CD4-positive, CD25-positive, alpha-beta regulatory T cell (primary cell): Measurements from ENCODE around the gene ADGRV1. TPM values are rescaled to one million over a fixed set of nuclear protein-coding genes. Genes with fewer than 3 reads are reported as not detected.

ENCODE experiments used
- ATAC-seq, 2 donors: fragments of 150-1000 bp; cut with Tn5 transposase; one replicate each; pipeline ENCODE4 v1.10.0; 2021; ENCODE audit warnings: low read depth in 2 of 2, moderate number of reproducible peaks in 2 of 2, moderate library complexity in 1 of 2
- DNase-seq, 3 donors: peaks; one replicate each; pipeline versions ENCODE4 v3.0.0 to v3.0.0-alpha.2; 2012 to 2022; ENCODE audit warnings: mixed read lengths in 1 of 3
- H3K27ac ChIP-seq: one replicate; pipeline ENCODE4 v1.7.0; 2013; ENCODE audit warnings: mild to moderate bottlenecking, low read length; ENCODE audit not compliant: insufficient read depth, poor library complexity, severe bottlenecking
- H3K27me3 ChIP-seq: one replicate; pipeline ENCODE4 v1.7.0; 2013; ENCODE audit warnings: low read length; ENCODE audit not compliant: control insufficient read depth, insufficient read depth
- H3K36me3 ChIP-seq: one replicate; pipeline ENCODE4 v1.7.0; 2013; ENCODE audit warnings: mild to moderate bottlenecking, low read length, moderate library complexity; ENCODE audit not compliant: control insufficient read depth, insufficient read depth
- H3K4me1 ChIP-seq: 2 replicates; pipeline ENCODE4 v1.7.0; 2013; ENCODE audit warnings: mild to moderate bottlenecking, low read length; ENCODE audit not compliant: insufficient read depth, control insufficient read depth, poor library complexity, severe bottlenecking
- H3K4me3 ChIP-seq: one replicate; pipeline ENCODE4 v1.7.0; 2013; ENCODE audit warnings: low read depth, mild to moderate bottlenecking, low read length, moderate library complexity
- H3K9me3 ChIP-seq, 2 experiments: 1 replicate in 1 of 2; 2 replicates in 1 of 2; pipeline ENCODE4 v1.7.0; 2013; ENCODE audit warnings: low read length in 2 of 2, mild to moderate bottlenecking in 1 of 2, moderate library complexity in 1 of 2; ENCODE audit not compliant: control insufficient read depth in 2 of 2
- H3K27ac Mint-ChIP-seq, 3 donors: one replicate each; pipeline ENCODE4 v1.8.0; 2020 to 2022; ENCODE audit warnings: mild to moderate bottlenecking in 3 of 3, mixed read lengths in 3 of 3, moderate library complexity in 2 of 3
- H3K27me3 Mint-ChIP-seq: one replicate; pipeline ENCODE4 v1.8.0; 2022; ENCODE audit warnings: mild to moderate bottlenecking, mixed read lengths
- H3K36me3 Mint-ChIP-seq: one replicate; pipeline ENCODE4 v1.8.0; 2020; ENCODE audit warnings: mixed read lengths
- H3K4me1 Mint-ChIP-seq, 4 donors: one replicate each; pipeline ENCODE4 v1.8.0; 2020 to 2022; ENCODE audit warnings: mixed read lengths in 4 of 4, mild to moderate bottlenecking in 1 of 4
- H3K4me3 Mint-ChIP-seq, 4 donors: one replicate each; pipeline ENCODE4 v1.8.0; 2020 to 2022; ENCODE audit warnings: mild to moderate bottlenecking in 4 of 4, mixed read lengths in 4 of 4, moderate library complexity in 3 of 4
- H3K9me3 Mint-ChIP-seq, 7 donors: one replicate each; pipeline ENCODE4 v1.8.0; 2020 to 2022; ENCODE audit warnings: mixed read lengths in 7 of 7, mild to moderate bottlenecking in 3 of 7, moderate library complexity in 2 of 7
- polyA plus RNA-seq, 4 donors: library from polyadenylated mRNA; unstranded; fragments of 300-500 nt; fragmentation: Illumina TruSeq; gene quantifications; one replicate each; pipeline ENCODE4 v1.2.3, GENCODE V29; 2021
- total RNA-seq: library from RNA; stranded (reverse); gene quantifications from one replicate; pipeline ENCODE4 v1.2.3, GENCODE V29; 2022

The ADGRV1 gene
- total and polyA plus RNA-seq, 5 donors from 2014 or later: 0.42 to 0.52 TPM; not detected in 3

- H3K27me3 Mint-ChIP-seq: peaks cover 67% of the 10 kb centered on the region
Measured at GRCh38 chr5:90554358-90555006, 4.1 kb upstream of the ADGRV1 start.

GRCh38 chr5:90555666-90556065, 2.9 kb upstream of the ADGRV1 start:
- Histone ChIP-seq H3K4me3 (no peak overlapping the region), H3K9me3 (no peaks in the 10 kb centered on the region), H3K27ac (no peak overlapping the region), H3K4me1 (peaks cover 3% of the 10 kb centered on the region), H3K27me3 (peaks cover 34% of the 10 kb centered on the region), H3K36me3 (no peaks in the 10 kb centered on the region)
- no peak overlapping the region for H3K27ac Mint-ChIP-seq
- no peaks in the 10 kb centered on the region for H3K36me3 Mint-ChIP-seq
- DNase-seq: no peak
- H3K9me3 Mint-ChIP-seq: peaks cover 0 to 3% (median 0%) of the 10 kb centered on the region in 7 donors
- H3K4me1 Mint-ChIP-seq: peaks cover 0 to 6% (median 5%) of the 10 kb centered on the region in 4 donors
- no peak overlapping the region for H3K4me3 Mint-ChIP-seq
- H3K27me3 Mint-ChIP-seq: peaks cover 71% of the 10 kb centered on the region
- no peak for ATAC-seq

More at GRCh38 chr5:90554358-90555006, 4.1 kb upstream of the ADGRV1 start:
- no peak for ATAC-seq
- H3K27me3 ChIP-seq: peaks cover 29% of the 10 kb centered on the region
- no peaks in the 10 kb centered on the region for H3K9me3 ChIP-seq
- no peaks in the 10 kb centered on the region for H3K36me3 ChIP-seq
- peaks cover 0 to 6% (median 5%) of the 10 kb centered on the region in 4 donors for H3K4me1 Mint-ChIP-seq
- H3K4me3 ChIP-seq: no peak overlapping the region
- no peak overlapping the region for H3K27ac Mint-ChIP-seq
- H3K4me1 ChIP-seq: peaks cover 3% of the 10 kb centered on the region
- H3K27ac ChIP-seq: no peak overlapping the region
- H3K9me3 Mint-ChIP-seq: peaks cover 0 to 3% (median 0%) of the 10 kb centered on the region in 7 donors
- H3K36me3 Mint-ChIP-seq: no peaks in the 10 kb centered on the region
- H3K4me3 Mint-ChIP-seq: no peak overlapping the region
- no peak for DNase-seq

GRCh38 chr5:90557391-90557790, 1.2 kb upstream of the ADGRV1 start:
- no peak overlapping the region for H3K4me3 Mint-ChIP-seq
- Histone ChIP-seq H3K4me3 (no peak overlapping the region), H3K36me3 (no peaks in the 10 kb centered on the region), H3K27ac (no peak overlapping the region), H3K27me3 (peaks cover 40% of the 10 kb centered on the region), H3K4me1 (peaks cover 3% of the 10 kb centered on the region), H3K9me3 (no peaks in the 10 kb centered on the region)
- DNase-seq (no peak), ATAC-seq (no peak)
- peaks cover 0 to 3% (median 0%) of the 10 kb centered on the region in 7 donors for H3K9me3 Mint-ChIP-seq
- no peak overlapping the region for H3K27ac Mint-ChIP-seq
- peaks cover 0 to 6% (median 5%) of the 10 kb centered on the region in 4 donors for H3K4me1 Mint-ChIP-seq
- H3K27me3 Mint-ChIP-seq: peaks cover 69% of the 10 kb centered on the region
- no peaks in the 10 kb centered on the region for H3K36me3 Mint-ChIP-seq

GRCh38 chr5:90557871-90558270, 726 bp upstream of the ADGRV1 start:
- peak overlapping the region in 1 of 4 donors; percentile 60 for H3K4me3 Mint-ChIP-seq
- peak overlapping the region in 1 of 3 donors; percentile 44 for H3K27ac Mint-ChIP-seq
- peaks cover 41% of the 10 kb centered on the region for H3K27me3 ChIP-seq
- peaks cover 68% of the 10 kb centered on the region for H3K27me3 Mint-ChIP-seq
- ATAC-seq (no peak), DNase-seq (no peak)
- H3K4me1 Mint-ChIP-seq: peaks cover 0 to 6% (median 5%) of the 10 kb centered on the region in 4 donors
- no peak overlapping the region for H3K4me3 ChIP-seq
- no peaks in the 10 kb centered on the region for H3K36me3 Mint-ChIP-seq
- H3K4me1 ChIP-seq: peaks cover 3% of the 10 kb centered on the region
- no peaks in the 10 kb centered on the region for H3K9me3 ChIP-seq
- H3K36me3 ChIP-seq: no peaks in the 10 kb centered on the region
- H3K27ac ChIP-seq: no peak overlapping the region
- H3K9me3 Mint-ChIP-seq: peaks cover 0 to 3% (median 0%) of the 10 kb centered on the region in 7 donors

- Mint-ChIP-seq H3K4me1 (peaks cover 0 to 6% (median 5%) of the 10 kb centered on the region in 4 donors), H3K9me3 (peaks cover 0 to 5% (median 2%) of the 10 kb centered on the region in 7 donors), H3K27me3 (peaks cover 57% of the 10 kb centered on the region), H3K27ac (no peak overlapping the region), H3K36me3 (no peaks in the 10 kb centered on the region), H3K4me3 (no peak overlapping the region)
- DNase-seq (no peak), ATAC-seq (no peak)
- no peak overlapping the region for H3K27ac ChIP-seq
- no peak overlapping the region for H3K4me3 ChIP-seq
- no peaks in the 10 kb centered on the region for H3K36me3 ChIP-seq
- peaks cover 39% of the 10 kb centered on the region for H3K27me3 ChIP-seq
- no peaks in the 10 kb centered on the region for H3K9me3 ChIP-seq
- H3K4me1 ChIP-seq: peaks cover 3% of the 10 kb centered on the region
Measured at GRCh38 chr5:90560771-90561170, 2.2 kb downstream of the ADGRV1 start.

GRCh38 chr5:90561766-90562165, 3.2 kb downstream of the ADGRV1 start:
- H3K36me3 Mint-ChIP-seq: no peaks in the 10 kb centered on the region
- DNase-seq: no peak
- H3K27me3 Mint-ChIP-seq: peaks cover 47% of the 10 kb centered on the region
- H3K36me3 ChIP-seq: no peaks in the 10 kb centered on the region
- H3K4me1 Mint-ChIP-seq: peaks cover 0 to 6% (median 5%) of the 10 kb centered on the region in 4 donors
- no peaks in the 10 kb centered on the region for H3K9me3 ChIP-seq
- H3K9me3 Mint-ChIP-seq: peaks cover 0 to 5% (median 0%) of the 10 kb centered on the region in 7 donors
- no peak overlapping the region for H3K4me3 ChIP-seq
- no peak overlapping the region for H3K27ac Mint-ChIP-seq
- peaks cover 32% of the 10 kb centered on the region for H3K27me3 ChIP-seq
- no peak for ATAC-seq
- no peak overlapping the region for H3K27ac ChIP-seq
- H3K4me3 Mint-ChIP-seq: no peak overlapping the region
- peaks cover 3% of the 10 kb centered on the region for H3K4me1 ChIP-seq

GRCh38 chr5:90562341-90562740, 3.7 kb downstream of the ADGRV1 start:
- no peak overlapping the region for H3K27ac ChIP-seq
- H3K27me3 ChIP-seq: peaks cover 26% of the 10 kb centered on the region
- peaks cover 3% of the 10 kb centered on the region for H3K4me1 ChIP-seq
- no peak overlapping the region for H3K27ac Mint-ChIP-seq
- no peak overlapping the region for H3K4me3 ChIP-seq
- peaks cover 0 to 6% (median 5%) of the 10 kb centered on the region in 4 donors for H3K4me1 Mint-ChIP-seq
- H3K36me3 ChIP-seq: no peaks in the 10 kb centered on the region
- H3K9me3 Mint-ChIP-seq: peaks cover 0 to 5% (median 0%) of the 10 kb centered on the region in 7 donors
- H3K27me3 Mint-ChIP-seq: peaks cover 41% of the 10 kb centered on the region
- H3K9me3 ChIP-seq: no peaks in the 10 kb centered on the region
- no peak overlapping the region for H3K4me3 Mint-ChIP-seq
- DNase-seq (no peak), ATAC-seq (no peak)
- no peaks in the 10 kb centered on the region for H3K36me3 Mint-ChIP-seq

GRCh38 chr5:90563108-90563507, 4.5 kb downstream of the ADGRV1 start:
- Histone ChIP-seq H3K27ac (no peak overlapping the region), H3K36me3 (no peaks in the 10 kb centered on the region), H3K4me3 (no peak overlapping the region), H3K4me1 (peaks cover 3% of the 10 kb centered on the region), H3K9me3 (no peaks in the 10 kb centered on the region), H3K27me3 (peaks cover 20% of the 10 kb centered on the region)
- Mint-ChIP-seq H3K36me3 (no peaks in the 10 kb centered on the region), H3K27me3 (peaks cover 36% of the 10 kb centered on the region), H3K27ac (no peak overlapping the region), H3K4me1 (peaks cover 0 to 2% (median 2%) of the 10 kb centered on the region in 4 donors), H3K9me3 (peaks cover 0 to 5% (median 0%) of the 10 kb centered on the region in 7 donors), H3K4me3 (no peak overlapping the region)
- no peak for ATAC-seq
- DNase-seq: no peak
